Stomach (tissue), 4 donors: Measurements from ENCODE around the gene COL16A1.

Experiments used
- CTCF ChIP-seq, 7 experiments: fragments of 450-650 bp in 4 of 7; fragments of 200-600 bp in 3 of 7; sonication (generic) in 3 of 7; IDR thresholded peaks; one replicate each; pipeline ENCODE4 v1.5.1; 2016 to 2019; ENCODE audit warnings: antibody characterized with exemption in 7 of 7, control low read depth in 2 of 7, mild to moderate bottlenecking in 1 of 7
- EP300 ChIP-seq: sonication (generic); formaldehyde crosslinking; IDR thresholded peaks from one replicate; pipeline ENCODE4 v1.6.1; 2017; ENCODE audit warnings: antibody characterized with exemption
- POLR2A ChIP-seq, 4 donors: fragments of 450-650 bp; IDR thresholded peaks; one replicate each; pipeline ENCODE4 v1.6.1; 2016; ENCODE audit warnings: antibody characterized with exemption in 4 of 4, control low read depth in 2 of 4, mild to moderate bottlenecking in 1 of 4, moderate library complexity in 1 of 4
- POLR2AphosphoS5 ChIP-seq, 3 donors: sonication (generic); formaldehyde crosslinking; IDR thresholded peaks; one replicate each; pipeline ENCODE4 v1.6.1; 2016; ENCODE audit warnings: antibody characterized with exemption in 3 of 3

GRCh38 chr1:31633117-31633516 lies 70.7 kb downstream of the COL16A1 start:
- TF ChIP-seq CTCF (IDR thresholded peaks at IDR 0.05) (peak in 4 of 7 experiments; percentile 12 to 44 (median 26)), POLR2A (IDR thresholded peaks at IDR 0.05) (no peak), POLR2AphosphoS5 (IDR thresholded peaks at IDR 0.05) (no peak), EP300 (no peak)
